ENCODE data around the gene EYS. TPM values are rescaled to one million over a fixed set of nuclear protein-coding genes. Genes with fewer than 3 reads are reported as not detected.

Gene EYS
- total RNA-seq, 1 experiment from 2014 or later: not detected

DNA sequence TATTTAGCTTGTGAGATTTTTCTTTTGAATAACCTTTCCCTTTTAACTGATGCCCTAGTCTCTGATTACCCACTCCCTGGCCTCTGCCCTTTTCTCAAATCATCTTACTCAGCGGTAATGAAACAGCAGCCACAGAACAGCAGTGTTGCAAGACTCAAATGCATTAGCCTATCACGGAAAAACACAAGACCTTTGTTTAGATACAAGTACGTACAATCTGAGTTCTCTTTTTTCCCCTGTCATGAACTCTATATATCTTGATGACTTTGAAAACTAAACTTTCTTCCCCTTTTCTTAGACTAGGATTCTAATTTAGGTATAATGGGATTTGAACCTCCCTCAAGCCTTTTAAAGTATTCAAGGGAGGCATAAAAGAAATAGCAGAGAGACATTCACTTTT lies 1034.9 kb downstream of the EYS start:
- Histone ChIP-seq H3K4me3 (no peak overlapping the region), H3K36me3 (no peaks in the 10 kb centered on the region), H3K9me3 (no peaks in the 10 kb centered on the region), H3K27me3 (no peaks in the 10 kb centered on the region)
- no peak for DNase-seq

GRCh38 chr6:64665137-64665536 lies 1041.9 kb downstream of the EYS start:
- no peaks in the 10 kb centered on the region for H3K9me3 ChIP-seq
- H3K4me3 ChIP-seq: no peak overlapping the region
- DNase-seq: no peak
- H3K36me3 ChIP-seq: no peaks in the 10 kb centered on the region
- no peaks in the 10 kb centered on the region for H3K27me3 ChIP-seq

DNA sequence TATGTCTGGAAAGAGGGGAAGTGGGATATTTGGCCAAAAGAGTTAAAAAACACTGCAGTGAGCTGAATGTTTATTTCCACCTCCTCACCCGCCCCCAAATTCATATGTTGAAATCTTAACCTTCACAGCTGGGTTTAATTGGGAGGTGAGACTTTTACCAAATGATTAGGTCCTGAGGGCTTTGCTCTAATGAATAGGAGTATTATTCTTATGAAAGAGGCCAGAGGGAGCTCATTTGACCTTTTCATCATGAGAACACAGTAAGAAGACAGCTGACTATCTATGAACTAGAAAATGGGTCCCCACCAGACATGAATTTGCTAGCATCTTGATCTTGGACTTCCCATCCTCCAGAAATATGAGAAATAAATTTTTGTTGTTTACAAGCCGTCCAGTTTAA lies 1042.5 kb downstream of the EYS start:
- H3K27me3 ChIP-seq: no peaks in the 10 kb centered on the region
- H3K4me3 ChIP-seq: no peak overlapping the region
- H3K9me3 ChIP-seq: no peaks in the 10 kb centered on the region
- no peaks in the 10 kb centered on the region for H3K36me3 ChIP-seq
- DNase-seq: no peak

DNA sequence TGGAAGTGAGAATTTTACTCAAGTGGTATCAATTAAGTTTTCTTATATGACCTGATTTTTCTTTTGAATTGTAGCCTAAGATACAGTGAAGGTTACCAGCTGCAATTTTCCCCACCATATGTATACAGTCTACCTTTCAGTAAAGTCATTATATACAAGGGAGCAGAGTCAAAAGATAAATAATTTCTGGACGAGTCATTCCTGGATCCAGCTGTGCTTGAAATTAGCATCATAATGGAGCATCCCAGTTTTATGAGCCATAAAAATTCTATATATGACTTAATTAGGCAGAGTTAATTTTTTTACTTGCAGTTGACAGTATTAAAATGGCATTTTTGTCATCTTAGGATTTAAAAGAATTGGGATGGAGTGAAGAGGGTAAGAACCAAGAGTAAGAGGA lies 1063.0 kb downstream of the EYS start:
- no peaks in the 10 kb centered on the region for H3K9me3 ChIP-seq
- no peaks in the 10 kb centered on the region for H3K27me3 ChIP-seq
- no peak for DNase-seq
- H3K4me3 ChIP-seq: no peak overlapping the region
- no peaks in the 10 kb centered on the region for H3K36me3 ChIP-seq

- no peak for DNase-seq
- Histone ChIP-seq H3K9me3 (no peaks in the 10 kb centered on the region), H3K36me3 (no peaks in the 10 kb centered on the region), H3K4me3 (no peak overlapping the region), H3K27me3 (no peaks in the 10 kb centered on the region)
Measured at GRCh38 chr6:64630901-64631300, 1076.1 kb downstream of the EYS start.

GRCh38 chr6:64622944-64623343 lies 1084.1 kb downstream of the EYS start:
- no peaks in the 10 kb centered on the region for H3K9me3 ChIP-seq
- no peak overlapping the region for H3K4me3 ChIP-seq
- DNase-seq: no peak
- H3K36me3 ChIP-seq: no peaks in the 10 kb centered on the region
- H3K27me3 ChIP-seq: no peaks in the 10 kb centered on the region

DNA sequence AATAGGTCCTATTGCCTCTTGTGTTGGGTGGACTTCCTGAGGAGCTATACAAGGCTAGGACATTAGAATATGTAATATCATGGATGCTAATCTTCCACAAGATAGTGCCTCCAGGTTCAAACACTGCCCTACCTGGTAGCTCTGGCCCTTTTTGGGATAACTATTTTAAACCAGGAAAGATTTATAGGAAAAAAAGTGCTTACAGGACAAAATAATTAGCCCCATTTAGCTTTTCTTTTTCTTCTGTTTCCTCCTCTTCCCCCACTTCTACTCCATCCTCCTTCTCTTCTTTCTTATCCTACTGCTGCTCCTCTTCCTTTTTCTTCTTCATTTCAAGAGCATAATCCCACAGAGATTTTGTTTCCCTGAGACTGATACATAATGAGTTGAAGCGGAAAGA lies 1104.0 kb downstream of the EYS start:
- H3K9me3 ChIP-seq: no peaks in the 10 kb centered on the region
- H3K4me3 ChIP-seq: no peak overlapping the region
- H3K36me3 ChIP-seq: no peaks in the 10 kb centered on the region
- H3K27me3 ChIP-seq: no peaks in the 10 kb centered on the region
- no peak for DNase-seq

DNA sequence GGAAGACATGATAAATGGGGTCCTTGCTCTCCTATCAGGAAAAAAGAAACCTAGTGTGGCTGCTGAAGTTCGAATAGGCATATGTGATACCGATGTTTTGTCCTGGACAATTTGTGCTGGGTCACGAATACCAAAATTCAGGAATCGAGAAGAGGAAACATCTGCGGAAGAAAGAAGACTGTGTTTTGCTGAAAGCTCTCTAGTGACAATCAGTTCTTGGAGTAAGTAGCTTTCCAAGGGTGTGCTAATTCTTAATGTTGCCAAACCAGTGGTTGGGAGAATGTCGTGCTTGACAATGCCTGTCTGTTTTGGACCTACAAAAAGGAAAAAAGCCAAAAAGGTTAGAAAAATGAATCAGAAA lies 1115.4 kb downstream of the EYS start:
- no peaks in the 10 kb centered on the region for H3K36me3 ChIP-seq
- no peak for DNase-seq
- no peak overlapping the region for H3K4me3 ChIP-seq
- H3K27me3 ChIP-seq: no peaks in the 10 kb centered on the region
- H3K9me3 ChIP-seq: no peaks in the 10 kb centered on the region

GRCh38 chr6:64590965-64591675 lies 1115.9 kb downstream of the EYS start:
- Histone ChIP-seq H3K4me3 (no peak overlapping the region), H3K9me3 (no peaks in the 10 kb centered on the region), H3K27me3 (no peaks in the 10 kb centered on the region), H3K36me3 (no peaks in the 10 kb centered on the region)
- no peak for DNase-seq

DNA sequence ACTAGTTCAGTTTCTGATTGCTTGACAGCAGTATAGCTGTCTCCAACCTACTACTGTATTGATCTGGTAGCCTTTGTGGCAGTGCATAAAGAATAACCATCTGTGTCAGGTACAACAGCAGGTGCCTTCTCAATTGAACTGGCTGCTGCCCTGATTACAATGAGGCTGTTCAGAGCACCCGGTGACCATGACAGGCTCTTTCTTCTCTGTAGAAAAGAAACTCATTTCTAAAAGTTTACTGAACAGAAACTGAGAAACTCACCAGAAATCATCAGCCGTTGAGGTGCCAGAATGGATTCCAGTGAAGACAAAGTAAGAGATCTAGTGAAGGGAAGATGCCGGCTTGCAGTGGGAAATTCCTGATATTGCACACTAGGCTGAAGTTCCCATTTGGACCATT lies 1117.1 kb downstream of the EYS start:
- no peaks in the 10 kb centered on the region for H3K27me3 ChIP-seq
- no peak for DNase-seq
- no peaks in the 10 kb centered on the region for H3K9me3 ChIP-seq
- no peaks in the 10 kb centered on the region for H3K36me3 ChIP-seq
- no peak overlapping the region for H3K4me3 ChIP-seq

DNA sequence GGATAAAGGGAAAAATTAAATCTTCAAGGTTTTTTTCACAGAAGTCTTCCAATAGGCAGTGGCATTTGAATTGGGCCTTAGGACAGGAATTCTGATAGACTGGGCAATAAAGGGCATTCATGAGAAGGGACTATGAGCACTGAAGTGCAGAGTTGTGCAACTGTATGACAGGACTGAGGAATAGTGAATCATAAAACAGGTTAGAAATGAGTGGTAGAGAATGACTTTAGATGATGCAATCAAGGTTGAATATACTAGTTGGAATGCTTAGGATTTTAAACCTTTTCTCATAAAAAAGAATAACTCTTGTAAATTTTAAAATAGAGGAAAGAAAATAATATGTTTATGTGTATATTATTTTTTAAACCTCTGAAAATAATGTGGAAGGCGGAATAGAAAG lies 1126.7 kb downstream of the EYS start:
- Histone ChIP-seq H3K36me3 (no peaks in the 10 kb centered on the region), H3K4me3 (no peak overlapping the region), H3K9me3 (no peaks in the 10 kb centered on the region), H3K27me3 (no peaks in the 10 kb centered on the region)
- no peak for DNase-seq

DNA sequence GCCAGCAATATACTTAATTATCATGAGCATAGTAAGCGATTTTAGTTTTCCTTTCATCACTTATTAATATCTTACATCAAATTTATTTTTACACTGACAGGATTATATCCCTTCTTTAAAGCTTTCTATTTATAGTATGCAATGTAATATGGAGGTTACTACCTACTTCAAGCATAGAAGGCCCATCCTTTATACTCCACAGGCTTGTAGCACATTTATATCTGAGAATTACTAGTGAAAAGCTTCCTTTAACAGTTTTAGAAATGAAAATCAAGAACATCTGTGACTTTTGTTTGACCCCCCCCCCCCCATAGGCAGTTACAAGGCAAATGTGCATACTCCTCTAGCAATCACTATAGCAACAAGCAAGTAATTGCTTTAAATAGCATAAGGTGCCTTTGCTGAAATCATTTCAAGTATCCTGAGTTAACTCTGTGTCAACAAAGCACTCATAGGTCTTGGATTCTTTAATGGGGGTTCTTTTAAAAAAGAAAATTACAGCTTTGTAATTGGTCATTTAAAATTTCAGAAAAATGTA lies 1153.7 kb downstream of the EYS start:
- Histone ChIP-seq H3K9me3 (no peaks in the 10 kb centered on the region), H3K4me3 (no peak overlapping the region), H3K27me3 (no peaks in the 10 kb centered on the region), H3K36me3 (no peaks in the 10 kb centered on the region)
- DNase-seq: no peak

DNA sequence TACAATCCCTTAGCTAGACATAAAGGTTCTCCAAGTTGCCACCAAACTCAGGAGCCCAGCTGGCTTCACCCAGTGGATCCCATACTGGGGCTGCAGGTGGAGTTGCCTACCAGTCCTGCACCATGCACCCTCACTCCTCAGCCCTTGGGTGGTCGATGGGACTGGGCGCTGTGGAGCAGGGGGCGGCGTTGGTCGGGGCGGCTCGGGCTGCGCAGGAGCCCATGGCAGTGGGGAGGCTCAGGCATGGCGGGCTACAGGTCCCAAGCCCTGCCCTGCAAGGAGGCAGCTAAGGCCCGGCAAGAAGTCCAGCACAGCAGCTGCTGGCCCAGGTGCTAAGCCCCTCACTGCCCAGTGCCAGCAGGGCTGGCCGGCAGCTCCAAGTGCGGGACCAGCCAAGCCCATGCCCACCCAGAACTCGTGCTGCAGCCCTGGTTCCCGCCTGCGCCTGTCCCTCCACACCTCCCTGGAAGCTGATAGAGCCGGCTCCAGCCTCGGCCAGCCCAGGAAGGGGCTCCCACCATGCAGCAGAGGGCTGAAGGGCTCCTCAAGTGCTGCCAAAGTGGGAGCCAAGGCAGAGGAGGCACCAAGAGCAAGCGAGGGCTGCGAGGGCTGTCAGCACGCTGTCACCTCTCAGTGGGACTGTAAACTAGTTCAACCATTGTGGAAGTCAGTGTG lies 1159.3 kb downstream of the EYS start:
- Histone ChIP-seq H3K4me3 (no peak overlapping the region), H3K27me3 (no peaks in the 10 kb centered on the region), H3K9me3 (no peaks in the 10 kb centered on the region), H3K36me3 (no peaks in the 10 kb centered on the region)
- no peak for DNase-seq

DNA sequence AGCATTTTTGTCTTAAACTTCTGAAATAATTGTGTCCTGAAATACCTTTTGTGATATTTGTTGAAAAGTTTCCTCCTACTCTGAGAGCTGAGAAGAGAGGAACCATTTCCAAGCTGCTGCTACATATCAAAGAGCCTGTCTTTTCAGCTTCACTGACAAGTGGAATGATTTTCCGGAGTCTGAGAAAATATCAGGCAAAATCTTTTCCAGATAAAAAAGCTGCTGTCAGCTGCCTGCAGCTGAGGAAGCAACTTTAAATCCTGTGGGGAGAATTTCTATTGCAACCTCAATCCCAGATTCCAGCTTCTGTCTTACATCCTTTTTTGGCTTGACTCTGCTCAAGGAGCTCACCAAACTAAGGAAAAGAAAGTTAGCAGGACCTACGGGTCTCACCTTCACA lies 1167.1 kb downstream of the EYS start:
- H3K9me3 ChIP-seq: no peaks in the 10 kb centered on the region
- DNase-seq: no peak
- no peaks in the 10 kb centered on the region for H3K27me3 ChIP-seq
- H3K4me3 ChIP-seq: no peak overlapping the region
- no peaks in the 10 kb centered on the region for H3K36me3 ChIP-seq

GRCh38 chr6:64538722-64539121 lies 1168.3 kb downstream of the EYS start:
- Histone ChIP-seq H3K9me3 (no peaks in the 10 kb centered on the region), H3K4me3 (no peak overlapping the region), H3K36me3 (no peaks in the 10 kb centered on the region), H3K27me3 (no peaks in the 10 kb centered on the region)
- no peak for DNase-seq

DNA sequence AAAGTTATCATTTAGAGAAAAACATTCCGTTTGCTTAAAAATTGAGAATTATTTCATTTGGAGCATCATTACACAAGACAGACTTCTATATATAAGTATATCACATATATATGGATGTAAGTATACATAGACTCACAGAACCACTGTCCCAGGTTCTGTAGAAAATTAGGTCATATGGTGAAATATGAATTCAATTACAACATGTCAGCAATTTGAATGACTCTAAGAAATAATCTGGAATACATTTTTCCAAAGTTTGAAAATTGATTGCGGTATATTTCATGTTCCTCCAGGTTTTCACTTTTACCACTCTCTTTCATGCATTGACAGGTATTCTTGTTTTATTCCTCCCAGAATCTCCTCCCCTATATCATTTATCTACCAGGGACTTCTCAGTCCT lies 1179.1 kb downstream of the EYS start:
- Histone ChIP-seq H3K9me3 (no peaks in the 10 kb centered on the region; the same call in 1 of the 2 replicates), H3K36me3 (no peaks in the 10 kb centered on the region), H3K27me3 (no peaks in the 10 kb centered on the region), H3K4me3 (no peak overlapping the region)
- DNase-seq: no peak

- Histone ChIP-seq H3K27me3 (no peaks in the 10 kb centered on the region), H3K9me3 (no peaks in the 10 kb centered on the region), H3K36me3 (no peaks in the 10 kb centered on the region), H3K4me3 (no peak overlapping the region)
- DNase-seq: no peak
Measured at GRCh38 chr6:64522859-64523258, 1184.2 kb downstream of the EYS start.

DNA sequence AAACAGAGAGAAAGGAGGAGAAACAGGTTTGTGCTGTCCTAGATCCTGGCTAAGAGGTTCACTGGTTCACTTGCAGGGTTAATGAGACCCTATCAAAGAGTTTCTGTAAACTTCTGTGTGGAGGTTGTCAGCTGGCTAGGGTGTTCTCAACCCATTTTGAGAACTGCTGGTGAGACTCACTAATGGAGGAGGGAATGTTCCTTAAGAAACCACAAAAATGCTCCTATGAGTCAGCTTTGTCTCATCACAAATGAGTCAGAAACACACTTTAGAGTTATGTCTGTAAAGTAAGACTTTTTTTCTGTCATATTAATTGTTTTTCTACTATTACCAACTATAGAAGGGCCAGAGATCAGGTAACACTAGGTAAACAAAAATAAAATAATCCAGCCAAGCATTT lies 1187.0 kb downstream of the EYS start:
- H3K9me3 ChIP-seq: no peaks in the 10 kb centered on the region
- no peaks in the 10 kb centered on the region for H3K36me3 ChIP-seq
- H3K27me3 ChIP-seq: no peaks in the 10 kb centered on the region
- peak; percentile 0 for DNase-seq
- H3K4me3 ChIP-seq: no peak overlapping the region
